ENCODE measurements around the gene TSPAN18.
"Not testable (repeated sequence)": the region's sequence is repeated elsewhere in the genome, so short reads cannot be mapped to it uniquely, and the experiment has no call there.

TSPAN18 gene

GRCh38 chr11:44868455-44869421 is 142.0 kb downstream of the TSPAN18 start:
- Histone ChIP-seq H3K9ac (ENCODE audit: insufficient read length, low read depth) (peak overlapping the region; percentile 15), H3K4me3 (ENCODE audit: insufficient read length, low read depth) (no peak overlapping the region), H3K4me1 (ENCODE audit: insufficient read depth, insufficient read length) (peaks cover 23% of the 10 kb centered on the region), H3K36me3 (ENCODE audit: insufficient read depth, insufficient read length, low read length) (peaks cover 22% of the 10 kb centered on the region), H3K27me3 (ENCODE audit: insufficient read depth, insufficient read length) (no peaks in the 10 kb centered on the region), H3K9me3 (ENCODE audit: insufficient read depth, low read length) (no peaks in the 10 kb centered on the region)
- no peak for DNase-seq (ENCODE audit: low read depth, low spot score)
- TF ChIP-seq YY1 (IDR thresholded peaks at IDR 0.05; ENCODE audit: insufficient read depth, insufficient read length) (no peak), SUZ12 (IDR thresholded peaks at IDR 0.05; ENCODE audit: extremely low read depth, insufficient read depth, insufficient read length) (no peak), ZNF274 (IDR thresholded peaks at IDR 0.05; ENCODE audit: low read depth, low read length) (no peak)

GRCh38 chr11:44870181-44870580 is 143.4 kb downstream of the TSPAN18 start:
- no peaks in the 10 kb centered on the region for H3K27me3 ChIP-seq (ENCODE audit: insufficient read depth, insufficient read length)
- H3K9me3 ChIP-seq (ENCODE audit: insufficient read depth, low read length) = no peaks in the 10 kb centered on the region
- TF ChIP-seq SUZ12 (IDR thresholded peaks at IDR 0.05; ENCODE audit: extremely low read depth, insufficient read depth, insufficient read length) (no peak), ZNF274 (IDR thresholded peaks at IDR 0.05; ENCODE audit: low read depth, low read length) (no peak), YY1 (IDR thresholded peaks at IDR 0.05; ENCODE audit: insufficient read depth, insufficient read length) (no peak)
- no peak overlapping the region for H3K4me3 ChIP-seq (ENCODE audit: insufficient read length, low read depth)
- H3K9ac ChIP-seq (ENCODE audit: insufficient read length, low read depth) = no peak overlapping the region
- H3K4me1 ChIP-seq (ENCODE audit: insufficient read depth, insufficient read length) = peaks cover 16% of the 10 kb centered on the region
- H3K36me3 ChIP-seq (ENCODE audit: insufficient read depth, insufficient read length, low read length) = peaks cover 25% of the 10 kb centered on the region
- DNase-seq (ENCODE audit: low read depth, low spot score) = no peak

GRCh38 chr11:44870615-44871176 is 143.9 kb downstream of the TSPAN18 start:
- peaks cover 14% of the 10 kb centered on the region for H3K4me1 ChIP-seq (ENCODE audit: insufficient read depth, insufficient read length)
- TF ChIP-seq YY1 (IDR thresholded peaks at IDR 0.05; ENCODE audit: insufficient read depth, insufficient read length) (no peak), ZNF274 (IDR thresholded peaks at IDR 0.05; ENCODE audit: low read depth, low read length) (no peak), SUZ12 (IDR thresholded peaks at IDR 0.05; ENCODE audit: extremely low read depth, insufficient read depth, insufficient read length) (no peak)
- DNase-seq (ENCODE audit: low read depth, low spot score) = no peak
- no peaks in the 10 kb centered on the region for H3K27me3 ChIP-seq (ENCODE audit: insufficient read depth, insufficient read length)
- H3K4me3 ChIP-seq (ENCODE audit: insufficient read length, low read depth) = no peak overlapping the region
- H3K36me3 ChIP-seq (ENCODE audit: insufficient read depth, insufficient read length, low read length) = peaks cover 25% of the 10 kb centered on the region
- H3K9me3 ChIP-seq (ENCODE audit: insufficient read depth, low read length) = no peaks in the 10 kb centered on the region
- no peak overlapping the region for H3K9ac ChIP-seq (ENCODE audit: insufficient read length, low read depth)

GRCh38 chr11:44871682-44872081 is 144.9 kb downstream of the TSPAN18 start:
- not testable (repeated sequence) for H3K4me3 ChIP-seq (ENCODE audit: insufficient read length, low read depth); DNase-seq (ENCODE audit: low read depth, low spot score); H3K9me3 ChIP-seq (ENCODE audit: insufficient read depth, low read length); H3K27me3 ChIP-seq (ENCODE audit: insufficient read depth, insufficient read length); H3K9ac ChIP-seq (ENCODE audit: insufficient read length, low read depth)
- peaks cover 25% of the 10 kb centered on the region for H3K36me3 ChIP-seq (ENCODE audit: insufficient read depth, insufficient read length, low read length)
- H3K4me1 ChIP-seq (ENCODE audit: insufficient read depth, insufficient read length) = peaks cover 11% of the 10 kb centered on the region

GRCh38 chr11:44872556-44872955 is 145.8 kb downstream of the TSPAN18 start:
- Histone ChIP-seq H3K36me3 (ENCODE audit: insufficient read depth, insufficient read length, low read length) (peaks cover 22% of the 10 kb centered on the region), H3K9ac (ENCODE audit: insufficient read length, low read depth) (no peak overlapping the region), H3K9me3 (ENCODE audit: insufficient read depth, low read length) (no peaks in the 10 kb centered on the region), H3K4me3 (ENCODE audit: insufficient read length, low read depth) (no peak overlapping the region), H3K27me3 (ENCODE audit: insufficient read depth, insufficient read length) (no peaks in the 10 kb centered on the region), H3K4me1 (ENCODE audit: insufficient read depth, insufficient read length) (peaks cover 16% of the 10 kb centered on the region)
- TF ChIP-seq SUZ12 (IDR thresholded peaks at IDR 0.05; ENCODE audit: extremely low read depth, insufficient read depth, insufficient read length) (no peak), ZNF274 (IDR thresholded peaks at IDR 0.05; ENCODE audit: low read depth, low read length) (no peak), YY1 (IDR thresholded peaks at IDR 0.05; ENCODE audit: insufficient read depth, insufficient read length) (no peak)
- DNase-seq (ENCODE audit: low read depth, low spot score) = no peak

- peaks cover 22% of the 10 kb centered on the region for H3K36me3 ChIP-seq (ENCODE audit: insufficient read depth, insufficient read length, low read length)
- peak overlapping the region; percentile 3 for H3K9ac ChIP-seq (ENCODE audit: insufficient read length, low read depth)
- TF ChIP-seq YY1 (IDR thresholded peaks at IDR 0.05; ENCODE audit: insufficient read depth, insufficient read length) (no peak), SUZ12 (IDR thresholded peaks at IDR 0.05; ENCODE audit: extremely low read depth, insufficient read depth, insufficient read length) (no peak), ZNF274 (IDR thresholded peaks at IDR 0.05; ENCODE audit: low read depth, low read length) (no peak)
- no peak for DNase-seq (ENCODE audit: low read depth, low spot score)
- H3K9me3 ChIP-seq (ENCODE audit: insufficient read depth, low read length) = no peaks in the 10 kb centered on the region
- H3K4me3 ChIP-seq (ENCODE audit: insufficient read length, low read depth) = no peak overlapping the region
- no peaks in the 10 kb centered on the region for H3K27me3 ChIP-seq (ENCODE audit: insufficient read depth, insufficient read length)
- H3K4me1 ChIP-seq (ENCODE audit: insufficient read depth, insufficient read length) = peaks cover 16% of the 10 kb centered on the region
Measured at GRCh38 chr11:44873537-44873936, 146.8 kb downstream of the TSPAN18 start.

- peaks cover 16% of the 10 kb centered on the region for H3K4me1 ChIP-seq (ENCODE audit: insufficient read depth, insufficient read length)
- H3K27me3 ChIP-seq (ENCODE audit: insufficient read depth, insufficient read length) = no peaks in the 10 kb centered on the region
- TF ChIP-seq ZNF274 (IDR thresholded peaks at IDR 0.05; ENCODE audit: low read depth, low read length) (no peak), SUZ12 (IDR thresholded peaks at IDR 0.05; ENCODE audit: extremely low read depth, insufficient read depth, insufficient read length) (no peak), YY1 (IDR thresholded peaks at IDR 0.05; ENCODE audit: insufficient read depth, insufficient read length) (no peak)
- no peak for DNase-seq (ENCODE audit: low read depth, low spot score)
- no peak overlapping the region for H3K9ac ChIP-seq (ENCODE audit: insufficient read length, low read depth)
- H3K36me3 ChIP-seq (ENCODE audit: insufficient read depth, insufficient read length, low read length) = peaks cover 22% of the 10 kb centered on the region
- H3K4me3 ChIP-seq (ENCODE audit: insufficient read length, low read depth) = no peak overlapping the region
- H3K9me3 ChIP-seq (ENCODE audit: insufficient read depth, low read length) = no peaks in the 10 kb centered on the region
Measured at GRCh38 chr11:44874284-44874683, 147.5 kb downstream of the TSPAN18 start.
